ENCODE data around the gene TSPEAR. TPM values are rescaled to one million over a fixed set of nuclear protein-coding genes. Genes with fewer than 3 reads are reported as not detected.

TSPEAR gene
- total RNA-seq, 4 donors from 2014 or later = under 0.01 to 0.23 TPM; not detected in 2

GRCh38 chr21:44517175-44517899 is 194.0 kb downstream of the TSPEAR start:
- no peak overlapping the region for H3K4me3 ChIP-seq
- no peaks in the 10 kb centered on the region for H3K36me3 ChIP-seq
- WGBS = 67% methylated on average over 14 of the region's 15 CpGs
- H3K27me3 ChIP-seq = peaks cover 0 to 22% (median 0%) of the 10 kb centered on the region in 4 donors
- no peaks in the 10 kb centered on the region for H3K4me1 ChIP-seq
- no peaks in the 10 kb centered on the region for H3K9me3 ChIP-seq
- intact Hi-C loops (cut with DNase I) = no loop called here
- TF ChIP-seq CTCF (IDR thresholded peaks at IDR 0.05) (no peak), POLR2AphosphoS5 (IDR thresholded peaks at IDR 0.05) (no peak), POLR2A (IDR thresholded peaks at IDR 0.05; ENCODE audit: low read depth) (no peak), EP300 (IDR thresholded peaks at IDR 0.05) (no peak)
- DNase-seq (ENCODE audit: extremely low spot score) = no peak
- H3K27ac ChIP-seq (replicated peaks in 1 of 4) = no peak overlapping the region

- no peaks in the 10 kb centered on the region for H3K36me3 ChIP-seq
- intact Hi-C loops (cut with DNase I) = no loop called here
- TF ChIP-seq EP300 (IDR thresholded peaks at IDR 0.05) (no peak), CTCF (IDR thresholded peaks at IDR 0.05) (no peak)
- H3K27me3 ChIP-seq = peaks cover 0 to 27% (median 0%) of the 10 kb centered on the region in 4 donors
- H3K4me3 ChIP-seq = no peak overlapping the region
- no peak overlapping the region for H3K27ac ChIP-seq (replicated peaks in 1 of 4)
- H3K4me1 ChIP-seq = no peaks in the 10 kb centered on the region
- no peak for DNase-seq (ENCODE audit: extremely low spot score)
- H3K9me3 ChIP-seq = no peaks in the 10 kb centered on the region
- WGBS = 79% methylated on average over 10 of the region's 10 CpGs
Observed at GRCh38 chr21:44516828-44517174, 194.6 kb downstream of the TSPEAR start.

- Histone ChIP-seq H3K27ac (replicated peaks in 1 of 4) (no peak overlapping the region), H3K4me3 (no peak overlapping the region), H3K9me3 (no peaks in the 10 kb centered on the region), H3K4me1 (no peaks in the 10 kb centered on the region), H3K36me3 (no peaks in the 10 kb centered on the region), H3K27me3 (peaks cover 0 to 27% (median 0%) of the 10 kb centered on the region in 4 donors)
- WGBS = 86% methylated on average over 7 of the region's 13 CpGs
- no peak for TF ChIP-seq POLR2A (IDR thresholded peaks at IDR 0.05; ENCODE audit: low read depth)
- TF ChIP-seq EP300 (IDR thresholded peaks at IDR 0.05) = no peak
- no peak for TF ChIP-seq CTCF (IDR thresholded peaks at IDR 0.05)
- no peak for TF ChIP-seq POLR2AphosphoS5 (IDR thresholded peaks at IDR 0.05)
- no peak for DNase-seq (ENCODE audit: extremely low spot score)
- intact Hi-C loops (cut with DNase I) = no loop called here
Observed at GRCh38 chr21:44516342-44516741, 195.0 kb downstream of the TSPEAR start.

GRCh38 chr21:44515359-44516165 is 195.8 kb downstream of the TSPEAR start:
- 84% methylated on average over 23 of the region's 32 CpGs for WGBS

More at GRCh38 chr21:44515359-44516165, 195.8 kb downstream of the TSPEAR start:
- no peak overlapping the region for H3K4me3 ChIP-seq
- H3K36me3 ChIP-seq = no peaks in the 10 kb centered on the region
- H3K27me3 ChIP-seq = peaks cover 0 to 26% (median 0%) of the 10 kb centered on the region in 4 donors
- H3K4me1 ChIP-seq = peaks cover 1 to 3% (median 3%) of the 10 kb centered on the region in 4 donors
- no peak overlapping the region for H3K27ac ChIP-seq (replicated peaks in 1 of 4)
- intact Hi-C loops (cut with DNase I) = no loop called here
- H3K9me3 ChIP-seq = no peaks in the 10 kb centered on the region
- TF ChIP-seq CTCF (IDR thresholded peaks at IDR 0.05) (no peak), POLR2A (IDR thresholded peaks at IDR 0.05; ENCODE audit: low read depth) (no peak), EP300 (IDR thresholded peaks at IDR 0.05) (no peak), POLR2AphosphoS5 (IDR thresholded peaks at IDR 0.05) (no peak)
- DNase-seq (ENCODE audit: extremely low spot score) = no peak
